Kidney (tissue), 14 donors: ENCODE data around the gene ABCC9. TPM values are rescaled to one million over a fixed set of nuclear protein-coding genes. Genes with fewer than 3 reads are reported as not detected.

ENCODE experiments used
- DNase-seq, 5 donors: peaks; one replicate each; pipeline ENCODE4 v3.0.0-alpha.2; 2013 to 2020
- FAIRE-seq: peaks from 2 replicates; lab custom pipeline; 2012; peaks lifted over from hg19 to GRCh38; lab: Jason Lieb, UNC
- H3K27ac ChIP-seq, 2 donors: one replicate each; pipeline ENCODE4 v1.7.0; 2013; ENCODE audit warnings: low read depth in 2 of 2, low read length in 2 of 2, inconsistent platforms in 1 of 2
- H3K27me3 ChIP-seq: one replicate; pipeline ENCODE4 v1.7.1; 2013; ENCODE audit warnings: low read length, inconsistent platforms; ENCODE audit not compliant: control insufficient read depth, insufficient read depth
- H3K36me3 ChIP-seq, 3 donors: one replicate each; pipeline versions ENCODE4 v1.7.0 to v1.7.1; 2013; ENCODE audit warnings: low read length in 3 of 3, control low read depth in 1 of 3, inconsistent platforms in 1 of 3; ENCODE audit not compliant: insufficient read depth in 3 of 3, control insufficient read depth in 2 of 3
- H3K4me1 ChIP-seq, 3 donors: one replicate each; pipeline versions ENCODE4 v1.7.0 to v1.7.1; 2013; ENCODE audit warnings: low read length in 3 of 3, inconsistent platforms in 1 of 3, low read depth in 1 of 3; ENCODE audit not compliant: control insufficient read depth in 2 of 3, insufficient read depth in 2 of 3
- H3K4me3 ChIP-seq, 3 donors: one replicate each; pipeline versions ENCODE4 v1.7.0 to v1.8.1; 2013; ENCODE audit warnings: low read length in 3 of 3, control low read depth in 1 of 3, inconsistent platforms in 1 of 3
- H3K9ac ChIP-seq, 3 donors: one replicate each; pipeline versions ENCODE4 v1.7.0 to v1.7.1; 2013; ENCODE audit warnings: low read length in 3 of 3, control low read depth in 1 of 3, inconsistent platforms in 1 of 3
- H3K9me3 ChIP-seq, 3 donors: one replicate each; pipeline versions ENCODE4 v1.7.0 to v1.7.1; 2013; ENCODE audit warnings: low read length in 3 of 3, control low read depth in 1 of 3, inconsistent platforms in 1 of 3; ENCODE audit not compliant: control insufficient read depth in 2 of 3, insufficient read depth in 1 of 3
- intact Hi-C: fragments of 100-400 bp; cut with DNase I; formaldehyde crosslinking; loops from one replicate; pipeline ENCODE4 v1.11.1; 2022
- polyA plus RNA-seq: library from polyadenylated mRNA; stranded (reverse); fragments of 350-450 nt; fragmentation: Illumina TruSeq; extraction: RNeasy Lipid Tissue Mini Kit (QIAGEN cat#74804); gene quantifications from one replicate; pipeline ENCODE4 v1.2.3, GENCODE V29; 2014; ENCODE audit warnings: low read depth, low replicate concordance; ENCODE audit not compliant: insufficient read depth
- total RNA-seq: library from RNA; stranded (reverse); fragmentation: NEBNext Ultra II Directional; extraction: Animal tissue kit (Norgen Biotek cat#: 25700); gene quantifications from one replicate; pipeline ENCODE4 v1.2.1, GENCODE V29; 2021
- TF ChIP-seq, protein P1 (sequence below): IDR thresholded peaks from 3 replicates; pipeline ENCODE4 v1.5.1; 2012; ENCODE audit warnings: mild to moderate bottlenecking, moderate library complexity, borderline replicate concordance; ENCODE audit not compliant: insufficient read depth; ENCODE audit errors: extremely low read depth
- donor health status: control.
- donor health status: control.
- donor health status: control.
- donor health status: control.
- donor health status: control.
- donor health status: DM: yes; HTN: yes; CAD: no.
- donor health status: Normal renal cell carcinoma (clear cell type).

The ABCC9 gene
- total and polyA plus RNA-seq, 2 donors from 2014 or later, result 1.8 to 21.3 TPM

DNA sequence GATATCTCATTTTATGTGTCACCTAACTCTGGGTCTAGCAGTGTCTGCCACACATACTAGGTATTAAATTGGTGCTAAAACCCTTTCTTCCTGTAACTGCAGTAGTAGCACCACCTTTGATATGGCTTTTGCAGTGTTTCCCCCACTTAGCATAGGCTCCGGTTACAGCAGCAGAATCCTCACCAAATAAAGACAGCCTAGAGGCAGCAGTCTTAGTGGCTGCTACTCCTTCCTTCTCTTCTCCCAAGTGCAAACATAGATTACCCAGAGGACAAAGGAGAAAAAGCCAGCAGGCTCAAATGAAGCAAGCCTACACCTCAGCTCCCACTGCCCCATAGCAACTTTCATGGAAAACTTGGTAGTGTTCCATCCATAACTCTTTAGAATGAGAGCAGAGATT is 30.1 kb upstream of the ABCC9 start:
- TF ChIP-seq, protein P1, sequence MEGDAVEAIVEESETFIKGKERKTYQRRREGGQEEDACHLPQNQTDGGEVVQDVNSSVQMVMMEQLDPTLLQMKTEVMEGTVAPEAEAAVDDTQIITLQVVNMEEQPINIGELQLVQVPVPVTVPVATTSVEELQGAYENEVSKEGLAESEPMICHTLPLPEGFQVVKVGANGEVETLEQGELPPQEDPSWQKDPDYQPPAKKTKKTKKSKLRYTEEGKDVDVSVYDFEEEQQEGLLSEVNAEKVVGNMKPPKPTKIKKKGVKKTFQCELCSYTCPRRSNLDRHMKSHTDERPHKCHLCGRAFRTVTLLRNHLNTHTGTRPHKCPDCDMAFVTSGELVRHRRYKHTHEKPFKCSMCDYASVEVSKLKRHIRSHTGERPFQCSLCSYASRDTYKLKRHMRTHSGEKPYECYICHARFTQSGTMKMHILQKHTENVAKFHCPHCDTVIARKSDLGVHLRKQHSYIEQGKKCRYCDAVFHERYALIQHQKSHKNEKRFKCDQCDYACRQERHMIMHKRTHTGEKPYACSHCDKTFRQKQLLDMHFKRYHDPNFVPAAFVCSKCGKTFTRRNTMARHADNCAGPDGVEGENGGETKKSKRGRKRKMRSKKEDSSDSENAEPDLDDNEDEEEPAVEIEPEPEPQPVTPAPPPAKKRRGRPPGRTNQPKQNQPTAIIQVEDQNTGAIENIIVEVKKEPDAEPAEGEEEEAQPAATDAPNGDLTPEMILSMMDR, result no peak
- no peak overlapping the region for H3K9ac ChIP-seq
- H3K27me3 ChIP-seq, result no peaks in the 10 kb centered on the region
- H3K27ac ChIP-seq, result no peak overlapping the region
- no peaks in the 10 kb centered on the region for H3K4me1 ChIP-seq
- DNase-seq (peak in 3 of 5 donors; percentile 24 to 59 (median 36)), FAIRE-seq (no peak)
- no peaks in the 10 kb centered on the region for H3K36me3 ChIP-seq
- H3K4me3 ChIP-seq, result no peak overlapping the region
- intact Hi-C loops, result no loop called here
- H3K9me3 ChIP-seq, result no peaks in the 10 kb centered on the region

DNA sequence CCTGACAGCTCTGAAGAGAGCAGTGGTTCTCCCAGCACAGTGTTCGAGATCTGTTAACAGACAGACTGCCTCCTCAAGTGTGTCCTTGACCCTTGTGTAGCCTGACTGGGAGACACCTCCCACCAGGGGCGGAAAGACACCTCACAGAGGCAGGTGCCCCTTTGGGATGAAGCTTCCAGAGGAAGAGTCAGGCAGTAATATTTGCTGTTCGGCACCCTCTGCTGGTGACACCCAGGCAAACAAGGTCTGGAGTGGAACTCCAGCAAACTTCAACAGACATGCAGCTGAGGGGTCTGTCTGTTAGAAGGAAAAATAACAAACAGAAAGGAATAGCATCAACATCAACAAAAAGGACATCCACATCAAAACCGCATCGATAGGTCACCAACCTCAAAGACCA is 21.6 kb upstream of the ABCC9 start:
- Histone ChIP-seq H3K4me1 (no peaks in the 10 kb centered on the region), H3K9ac (no peak overlapping the region), H3K27ac (no peak overlapping the region), H3K27me3 (no peaks in the 10 kb centered on the region), H3K4me3 (no peak overlapping the region), H3K36me3 (no peaks in the 10 kb centered on the region), H3K9me3 (no peaks in the 10 kb centered on the region)
- intact Hi-C loops, result no loop called here
- no peak for DNase-seq
- no peak for FAIRE-seq
- TF ChIP-seq, protein P1, result no peak

DNA sequence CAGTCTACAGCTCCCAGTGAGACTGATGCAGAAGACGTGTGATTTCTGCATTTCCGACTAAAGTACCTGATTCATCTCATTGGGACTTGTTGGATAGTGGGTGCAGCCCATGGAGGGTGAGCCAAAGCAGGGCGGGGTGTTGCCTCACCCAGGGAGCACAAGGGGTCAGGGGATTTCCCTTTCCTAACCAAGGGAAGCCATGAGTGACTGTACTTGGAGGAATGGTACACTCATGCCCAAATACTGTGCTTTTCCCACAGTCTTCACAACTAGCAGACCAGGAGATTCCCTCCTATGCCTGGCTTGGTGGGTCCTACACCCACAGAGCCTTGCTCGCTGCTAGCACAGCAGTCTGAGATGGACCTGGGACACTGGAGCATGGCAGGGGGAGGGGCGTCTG is 21.0 kb upstream of the ABCC9 start:
- Histone ChIP-seq H3K27ac (no peak overlapping the region), H3K4me1 (no peaks in the 10 kb centered on the region), H3K36me3 (no peaks in the 10 kb centered on the region), H3K9ac (no peak overlapping the region), H3K4me3 (no peak overlapping the region), H3K9me3 (no peaks in the 10 kb centered on the region), H3K27me3 (no peaks in the 10 kb centered on the region)
- TF ChIP-seq, protein P1, result no peak
- FAIRE-seq, result no peak
- DNase-seq, result no peak
- intact Hi-C loops, result no loop called here

DNA sequence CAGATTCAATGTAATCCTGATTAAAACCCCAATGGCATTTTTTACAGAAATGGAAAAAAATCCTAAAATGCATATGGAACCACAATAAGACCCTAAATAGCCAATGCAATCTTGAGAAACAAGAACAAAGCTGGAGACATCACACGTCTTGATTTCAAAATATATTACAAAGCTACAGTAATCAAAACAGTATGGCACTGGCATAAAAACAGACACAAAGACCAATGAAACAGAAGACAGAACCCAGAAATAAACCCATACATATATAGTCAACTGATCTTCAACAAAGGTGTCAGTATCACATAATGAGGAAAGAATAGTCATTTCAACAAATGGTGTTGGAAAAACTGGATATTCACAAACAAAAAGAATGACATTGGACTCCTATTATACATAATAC is 9.4 kb upstream of the ABCC9 start:
- H3K9me3 ChIP-seq, result peaks cover 1 to 19% (median 8%) of the 10 kb centered on the region in 3 donors
- TF ChIP-seq, protein P1, result no peak
- DNase-seq (no peak), FAIRE-seq (no peak)
- no peak overlapping the region for H3K9ac ChIP-seq
- H3K4me3 ChIP-seq, result no peak overlapping the region
- H3K27me3 ChIP-seq, result no peaks in the 10 kb centered on the region
- no peak overlapping the region for H3K27ac ChIP-seq
- no peaks in the 10 kb centered on the region for H3K4me1 ChIP-seq
- H3K36me3 ChIP-seq, result no peaks in the 10 kb centered on the region
- intact Hi-C loops, result no loop called here
